DMS153 (cell line): ENCODE data around the gene TEDC2.
"Not testable (repeated sequence)": the region's sequence is repeated elsewhere in the genome, so short reads cannot be mapped to it uniquely, and the experiment has no call there.

Experiments
- DNase-seq: peaks from one replicate; lab custom pipeline; 2025; lab: John Stamatoyannopoulos, UW

Gene TEDC2

DNA sequence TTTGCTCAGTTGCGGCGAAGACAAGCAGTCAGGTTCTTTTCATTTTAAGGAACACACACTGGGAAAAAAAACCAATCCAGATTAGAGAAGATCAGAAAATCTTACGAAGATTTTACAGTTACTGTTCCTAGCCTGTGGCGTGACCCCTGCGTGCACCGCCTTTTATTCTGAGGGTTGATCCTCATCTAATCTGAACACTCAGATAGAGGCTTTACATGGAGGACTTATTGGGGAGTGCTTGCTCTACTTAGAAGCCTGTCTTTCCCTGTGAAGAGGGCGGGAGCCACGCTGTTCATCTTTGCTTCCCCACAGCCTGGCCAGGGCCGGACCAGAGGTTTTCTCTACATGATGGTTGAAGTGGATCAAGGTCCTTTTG lies 16.4 kb downstream of the TEDC2 start:
- no peak for DNase-seq

- DNase-seq = no peak
Measured at GRCh38 chr16:2476741-2477140, 16.8 kb downstream of the TEDC2 start.

GRCh38 chr16:2477327-2477726 lies 17.4 kb downstream of the TEDC2 start:
- DNase-seq = no peak

- no peak for DNase-seq
Measured at GRCh38 chr16:2478279-2478678, 18.4 kb downstream of the TEDC2 start.

DNA sequence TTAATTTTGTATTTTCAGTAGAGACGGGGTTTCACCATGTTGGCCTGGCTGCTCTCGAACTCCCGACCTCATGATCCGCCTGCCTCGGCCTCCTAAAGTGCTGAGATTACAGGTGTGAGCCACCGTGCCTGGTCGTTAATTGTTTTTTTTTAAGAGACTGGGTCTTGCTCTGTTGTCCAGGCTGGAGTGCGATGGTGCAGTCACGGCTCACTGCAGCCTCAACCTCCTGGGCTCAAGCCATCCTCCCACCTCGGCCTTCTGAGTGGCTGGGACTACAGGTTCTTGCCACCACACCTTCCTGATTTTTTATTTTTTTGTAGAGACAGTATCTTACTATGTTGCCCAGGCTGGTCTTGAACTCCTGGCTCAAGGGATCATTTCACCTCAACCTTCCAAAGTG lies 20.1 kb downstream of the TEDC2 start:
- not testable (repeated sequence) for DNase-seq

DNA sequence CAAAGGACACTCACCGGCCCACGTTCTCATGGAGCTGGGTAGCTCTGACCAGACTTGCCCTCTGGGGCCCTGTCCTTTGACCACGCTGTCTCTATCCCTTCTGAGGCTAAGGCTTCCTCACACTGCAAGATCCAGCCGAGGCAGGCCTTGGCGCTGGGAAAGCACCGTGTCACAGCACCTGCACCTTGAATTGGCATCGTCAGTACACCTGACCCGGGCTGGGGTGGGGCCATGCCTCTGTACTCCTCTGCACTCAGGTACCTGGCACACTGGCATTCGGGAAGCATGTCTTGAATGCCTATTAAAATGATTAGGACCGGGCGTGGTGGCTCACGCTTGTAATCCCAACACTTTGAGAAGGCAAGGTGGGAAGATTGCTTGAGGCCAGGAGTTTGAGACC lies 21.0 kb downstream of the TEDC2 start:
- no peak for DNase-seq

GRCh38 chr16:2481676-2482075 lies 21.8 kb downstream of the TEDC2 start:
- no peak for DNase-seq

GRCh38 chr16:2482249-2482648 lies 22.3 kb downstream of the TEDC2 start:
- no peak for DNase-seq

- peak; percentile 45 for DNase-seq
Measured at GRCh38 chr16:2482708-2483534, 23.0 kb downstream of the TEDC2 start.

- DNase-seq = no peak
Measured at GRCh38 chr16:2483939-2484897, 24.3 kb downstream of the TEDC2 start.

GRCh38 chr16:2484898-2485508 lies 25.1 kb downstream of the TEDC2 start:
- DNase-seq = no peak

DNA sequence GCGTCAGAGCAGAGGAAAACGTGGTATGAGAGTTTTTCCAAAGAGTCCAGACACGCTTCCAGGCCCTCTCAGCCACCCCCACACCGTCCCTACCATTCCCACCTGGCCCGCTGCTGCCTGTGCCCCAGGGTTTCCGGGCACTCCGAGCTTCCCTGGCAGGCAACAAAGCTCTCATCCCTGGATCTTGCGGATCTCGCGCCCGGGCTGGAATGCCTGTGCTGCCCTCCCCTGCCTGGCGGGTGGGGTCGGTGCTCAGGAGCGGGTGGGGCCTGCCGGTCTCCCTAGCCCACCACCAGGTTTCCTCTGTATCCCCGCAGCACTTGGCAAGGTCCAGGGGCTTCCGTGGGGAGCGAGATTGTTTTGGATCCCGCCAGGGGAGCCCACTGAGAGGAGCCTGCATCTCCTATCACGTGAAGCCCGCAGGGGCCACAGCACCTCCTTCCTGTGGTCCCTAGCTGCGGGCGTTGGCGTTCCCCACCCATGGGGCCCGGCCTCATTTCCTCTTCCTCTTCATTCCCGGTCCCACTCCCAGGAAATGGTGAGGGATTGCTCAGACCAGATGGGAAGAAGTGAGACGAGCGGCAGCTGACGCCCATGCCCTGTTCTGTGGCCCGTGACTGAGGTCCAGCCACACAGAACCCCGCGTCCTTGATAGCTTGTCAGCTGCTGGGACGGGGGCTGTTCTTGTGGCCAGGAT lies 26.1 kb downstream of the TEDC2 start:
- no peak for DNase-seq

DNA sequence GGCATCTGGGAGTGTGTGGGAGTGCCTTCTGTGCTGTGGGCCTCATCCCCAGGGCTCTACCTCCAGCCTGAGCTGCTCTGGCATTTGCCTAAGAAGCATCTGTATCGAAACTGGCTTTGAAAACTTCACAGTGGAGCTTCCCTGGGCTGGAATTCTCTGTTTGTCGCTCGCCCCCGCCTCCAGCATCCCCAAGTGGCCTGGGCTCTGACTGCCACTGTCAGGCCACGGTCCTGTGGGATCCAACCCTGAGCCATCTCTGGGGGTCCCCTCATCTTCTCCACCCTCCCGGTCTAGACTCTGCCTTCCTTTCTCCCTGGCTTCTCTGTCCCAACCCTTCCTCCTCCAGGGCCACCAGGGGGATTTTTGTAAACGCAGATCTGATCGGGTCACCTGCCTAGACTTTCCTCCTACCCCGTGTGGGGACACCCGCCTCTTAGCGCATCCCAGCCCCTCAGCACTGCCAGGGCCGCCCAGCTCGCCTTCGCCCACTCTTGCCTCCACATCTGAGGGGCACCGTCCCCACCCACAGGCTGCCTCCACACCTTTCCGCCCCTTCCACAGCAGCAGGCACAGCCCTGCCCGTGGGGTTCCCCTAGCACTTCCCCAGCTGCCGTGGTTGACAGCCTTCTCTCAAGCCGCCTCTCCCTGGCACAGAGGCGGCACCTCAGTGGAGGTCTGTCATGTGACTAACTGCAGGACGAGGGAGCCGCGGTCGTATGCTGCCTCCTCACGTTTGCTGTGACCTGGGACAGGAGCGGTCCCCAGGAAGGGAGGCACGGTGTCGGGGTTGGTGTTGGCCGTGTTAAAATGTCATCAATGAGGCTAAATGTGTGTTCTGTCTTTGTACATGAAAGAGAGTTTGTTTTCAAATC lies 27.0 kb downstream of the TEDC2 start:
- no peak for DNase-seq

DNA sequence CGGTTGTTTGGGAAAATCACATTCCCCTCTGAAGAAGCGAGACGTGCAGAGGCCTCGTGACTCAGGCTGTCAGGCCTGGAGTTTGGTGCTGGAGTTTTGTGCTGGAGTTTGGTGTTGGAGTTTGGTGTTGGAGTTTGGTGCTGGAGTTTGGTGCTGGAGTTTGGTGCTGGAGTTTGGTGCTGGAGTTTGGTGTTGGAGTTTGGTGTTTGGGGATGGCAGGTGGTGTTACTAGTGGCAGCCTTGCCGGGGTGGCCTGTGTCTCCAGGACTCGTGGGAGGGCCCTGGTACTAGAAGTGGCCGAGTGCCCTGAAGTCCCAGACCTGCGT lies 27.6 kb downstream of the TEDC2 start:
- no peak for DNase-seq

GRCh38 chr16:2487903-2488531 lies 28.1 kb downstream of the TEDC2 start:
- no peak for DNase-seq

- no peak for DNase-seq
Measured at GRCh38 chr16:2489581-2489980, 29.7 kb downstream of the TEDC2 start.

GRCh38 chr16:2490190-2491105 lies 30.5 kb downstream of the TEDC2 start:
- DNase-seq = no peak

- no peak for DNase-seq
Measured at GRCh38 chr16:2492292-2492691, 32.4 kb downstream of the TEDC2 start.

DNA sequence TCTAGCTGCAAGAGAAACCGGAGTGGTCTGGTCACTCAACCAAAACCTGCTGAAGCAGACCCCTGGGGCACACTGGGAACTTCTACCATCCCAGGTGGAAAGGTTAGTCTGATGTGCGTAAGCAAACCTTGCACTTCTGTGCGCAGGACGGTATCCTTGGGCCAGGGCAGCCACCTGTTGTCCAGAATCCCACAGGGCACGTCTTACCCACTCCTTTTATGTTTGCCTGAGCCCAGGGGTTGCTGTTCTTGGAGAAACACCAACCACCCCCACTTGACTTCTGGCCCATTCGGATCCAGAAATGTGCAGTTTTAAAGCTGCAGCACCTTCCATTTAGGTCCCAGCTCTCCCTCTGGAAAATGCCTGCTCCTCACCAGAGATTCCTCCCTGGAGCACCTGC lies 33.7 kb downstream of the TEDC2 start:
- DNase-seq = no peak

GRCh38 chr16:2494616-2495015 lies 34.7 kb downstream of the TEDC2 start:
- no peak for DNase-seq
